Epithelial cell of esophagus (primary cell): ENCODE data around the gene USP34.
A peak's percentile ranks its signal among the peaks of the same experiment; 100 is the strongest.

Experiments
- DNase-seq: peaks from one replicate; pipeline ENCODE4 v3.0.0; 2010; ENCODE audit warnings: low read depth
- H3K4me3 ChIP-seq: 2 replicates; pipeline ENCODE4 v1.5.1; 2011; ENCODE audit warnings: mild to moderate bottlenecking, low read length, control low read depth
- CTCF ChIP-seq: IDR thresholded peaks from 2 replicates; pipeline ENCODE4 v1.5.1; 2011; ENCODE audit warnings: low read depth, mild to moderate bottlenecking, low read length, control low read depth, inconsistent platforms; ENCODE audit not compliant: insufficient read depth; ENCODE audit errors: missing control alignments

USP34 gene

DNA sequence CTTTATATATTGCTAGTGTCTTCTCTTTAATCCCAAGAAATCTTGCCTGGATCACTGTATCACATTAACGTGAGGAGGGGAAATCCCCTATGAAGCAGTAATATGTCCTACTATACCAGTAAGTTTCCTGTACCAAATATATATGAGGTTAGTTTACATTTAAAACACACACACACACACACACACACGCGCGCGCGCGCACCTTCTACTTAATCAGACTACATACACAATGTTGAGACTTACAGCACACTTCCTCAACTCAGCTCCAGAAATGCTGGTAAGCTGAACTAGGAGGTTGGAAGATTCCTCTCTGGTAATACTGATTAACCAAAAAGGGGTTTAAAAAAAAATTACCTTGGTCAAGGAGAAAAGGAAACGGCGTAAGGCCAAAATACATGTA is 49.3 kb downstream of the USP34 start:
- no peak for TF ChIP-seq CTCF

GRCh38 chr2:61420991-61421544 is 49.8 kb downstream of the USP34 start:
- no peak for DNase-seq
- H3K4me3 ChIP-seq, result no peak overlapping the region
- no peak for TF ChIP-seq CTCF

More for the DNA sequence above, 49.3 kb downstream of the USP34 start:
- DNase-seq, result no peak
- H3K4me3 ChIP-seq, result no peak overlapping the region

DNA sequence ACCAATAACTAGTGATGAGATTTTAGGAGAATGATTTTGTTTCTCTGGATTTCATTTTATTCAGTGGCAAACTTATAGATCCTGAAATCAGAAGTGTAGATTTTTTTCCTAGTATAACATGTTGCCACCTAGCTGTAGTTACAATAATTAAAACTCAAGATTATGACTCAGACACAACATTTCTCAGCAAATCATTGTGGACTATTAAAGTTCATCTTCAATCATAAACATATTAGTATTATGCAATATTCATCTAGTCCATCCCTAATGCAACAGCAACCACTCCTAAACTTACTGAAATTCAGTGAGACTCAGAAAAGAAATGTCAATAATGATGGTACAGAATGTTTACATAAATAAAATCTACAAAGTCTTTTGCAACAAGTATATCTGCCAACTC is 51.3 kb downstream of the USP34 start:
- no peak overlapping the region for H3K4me3 ChIP-seq
- DNase-seq, result peak; percentile 59
- TF ChIP-seq CTCF, result peak; percentile 21

DNA sequence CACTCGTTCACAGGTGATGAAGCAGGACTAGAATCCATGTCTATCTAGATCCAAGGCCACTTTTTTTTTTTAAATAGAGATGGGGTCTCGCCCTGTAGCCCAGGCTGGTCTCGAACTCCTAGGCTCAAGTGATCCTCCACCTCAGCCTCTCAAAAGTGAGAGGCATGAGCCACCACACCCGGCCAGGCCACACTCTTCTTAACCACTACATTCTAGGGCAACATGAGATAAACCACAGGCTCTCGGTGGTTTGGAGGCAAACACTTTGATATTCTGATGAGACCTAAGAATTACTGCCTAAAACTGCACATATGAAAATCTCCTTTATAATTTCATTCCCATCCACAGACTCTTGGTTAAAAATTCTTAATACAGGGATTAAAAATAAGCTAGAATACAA is 51.8 kb downstream of the USP34 start:
- no peak overlapping the region for H3K4me3 ChIP-seq
- no peak for DNase-seq
- no peak for TF ChIP-seq CTCF

- no peak overlapping the region for H3K4me3 ChIP-seq
- no peak for DNase-seq
- TF ChIP-seq CTCF, result no peak
Measured at GRCh38 chr2:61416871-61417645, 53.8 kb downstream of the USP34 start.

GRCh38 chr2:61415265-61415664 is 55.6 kb downstream of the USP34 start:
- no peak for TF ChIP-seq CTCF
- no peak overlapping the region for H3K4me3 ChIP-seq
- no peak for DNase-seq

DNA sequence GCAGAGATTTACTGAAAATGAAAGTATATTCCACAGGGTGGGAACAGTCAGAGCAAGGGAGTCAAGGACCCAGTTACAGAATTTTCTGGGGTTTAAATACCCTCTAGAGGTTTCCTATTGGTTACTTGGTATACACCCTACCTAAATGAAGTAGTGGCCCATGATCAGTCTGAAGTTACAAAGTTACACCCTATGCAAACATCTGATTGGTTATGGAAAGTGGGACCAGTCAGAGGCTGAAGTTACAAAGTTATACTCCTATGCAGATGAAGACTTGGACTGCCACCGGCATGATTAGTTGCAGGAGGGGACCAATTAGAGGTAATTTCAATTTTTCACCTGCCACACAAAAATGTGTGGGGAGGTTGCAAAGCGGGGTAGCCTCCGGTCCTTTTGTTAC is 56.2 kb downstream of the USP34 start:
- no peak overlapping the region for H3K4me3 ChIP-seq
- TF ChIP-seq CTCF, result no peak
- no peak for DNase-seq
